ENCODE measurements around the gene MAP3K13. TPM values are rescaled to one million over a fixed set of nuclear protein-coding genes. Genes with fewer than 3 reads are reported as not detected.
"Not testable (repeated sequence)": the region's sequence is repeated elsewhere in the genome, so short reads cannot be mapped to it uniquely, and the experiment has no call there.

Gene MAP3K13
- total RNA-seq, 4 donors from 2014 or later = 15.1 to 30.2 (median 24.0) TPM

DNA sequence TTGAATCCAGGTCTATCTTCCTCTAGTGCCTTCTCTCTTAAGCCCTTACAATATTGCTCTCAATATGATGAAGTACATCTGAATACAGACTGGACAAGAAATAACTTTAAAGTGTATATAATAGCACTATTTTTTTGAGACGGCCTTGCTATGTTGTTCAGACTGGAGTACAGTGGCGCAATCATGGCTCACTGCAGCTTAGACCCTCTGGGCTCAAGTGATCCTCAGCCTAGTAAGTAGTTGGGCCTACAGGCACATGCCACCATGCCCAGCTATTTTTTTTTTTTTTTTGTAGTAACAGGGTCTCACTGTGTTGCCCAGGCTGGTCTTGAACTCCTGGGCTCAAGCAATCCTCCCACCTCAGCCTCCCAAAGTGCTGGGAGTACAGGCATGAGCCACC, 53.6 kb downstream of the MAP3K13 start:
- Histone ChIP-seq H3K36me3 (no peaks in the 10 kb centered on the region), H3K4me3 (no peak overlapping the region), H3K4me1 (peaks cover 0 to 10% (median 0%) of the 10 kb centered on the region in 3 donors), H3K27me3 (no peaks in the 10 kb centered on the region), H3K27ac (no peak overlapping the region), H3K9me3 (no peaks in the 10 kb centered on the region)
- no peak for DNase-seq
- WGBS, 2 donors = 93 to 96% methylated on average over 2 of the region's 2 CpGs
- TF ChIP-seq POLR2A (IDR thresholded peaks at IDR 0.05) = no peak
- TF ChIP-seq, protein P1, sequence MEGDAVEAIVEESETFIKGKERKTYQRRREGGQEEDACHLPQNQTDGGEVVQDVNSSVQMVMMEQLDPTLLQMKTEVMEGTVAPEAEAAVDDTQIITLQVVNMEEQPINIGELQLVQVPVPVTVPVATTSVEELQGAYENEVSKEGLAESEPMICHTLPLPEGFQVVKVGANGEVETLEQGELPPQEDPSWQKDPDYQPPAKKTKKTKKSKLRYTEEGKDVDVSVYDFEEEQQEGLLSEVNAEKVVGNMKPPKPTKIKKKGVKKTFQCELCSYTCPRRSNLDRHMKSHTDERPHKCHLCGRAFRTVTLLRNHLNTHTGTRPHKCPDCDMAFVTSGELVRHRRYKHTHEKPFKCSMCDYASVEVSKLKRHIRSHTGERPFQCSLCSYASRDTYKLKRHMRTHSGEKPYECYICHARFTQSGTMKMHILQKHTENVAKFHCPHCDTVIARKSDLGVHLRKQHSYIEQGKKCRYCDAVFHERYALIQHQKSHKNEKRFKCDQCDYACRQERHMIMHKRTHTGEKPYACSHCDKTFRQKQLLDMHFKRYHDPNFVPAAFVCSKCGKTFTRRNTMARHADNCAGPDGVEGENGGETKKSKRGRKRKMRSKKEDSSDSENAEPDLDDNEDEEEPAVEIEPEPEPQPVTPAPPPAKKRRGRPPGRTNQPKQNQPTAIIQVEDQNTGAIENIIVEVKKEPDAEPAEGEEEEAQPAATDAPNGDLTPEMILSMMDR (IDR thresholded peaks at IDR 0.05) = no peak
- intact Hi-C loops (cut with DNase I) = no loop called here

DNA sequence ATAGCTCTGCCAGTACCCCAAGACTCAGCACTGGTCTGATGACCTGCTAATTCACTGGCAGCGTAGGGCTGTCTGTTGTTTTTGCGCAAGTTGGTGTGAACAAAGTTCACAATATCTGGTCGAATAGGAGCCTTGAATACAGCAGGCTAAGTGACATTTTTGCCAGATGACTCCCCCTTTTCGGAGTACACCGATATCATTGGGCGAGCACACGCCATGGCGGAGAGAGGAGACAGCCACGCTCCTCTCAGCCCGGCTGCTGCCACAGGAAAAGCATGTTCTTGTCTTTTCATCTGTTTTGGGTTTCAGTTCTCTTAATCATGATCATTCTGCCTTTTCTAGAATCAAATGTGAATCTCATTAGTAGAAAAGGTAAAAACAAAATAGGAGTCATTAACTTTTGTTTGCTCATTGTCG, 55.6 kb downstream of the MAP3K13 start:
- H3K27ac ChIP-seq; H3K27me3 ChIP-seq; H3K4me3 ChIP-seq; DNase-seq; H3K9me3 ChIP-seq; H3K36me3 ChIP-seq; intact Hi-C loops (cut with DNase I): not testable (repeated sequence)
- WGBS, 2 donors = 86 to 90% methylated on average over 10 of the region's 11 CpGs
- peaks cover 0 to 21% (median 0%) of the 10 kb centered on the region in 3 donors for H3K4me1 ChIP-seq

DNA sequence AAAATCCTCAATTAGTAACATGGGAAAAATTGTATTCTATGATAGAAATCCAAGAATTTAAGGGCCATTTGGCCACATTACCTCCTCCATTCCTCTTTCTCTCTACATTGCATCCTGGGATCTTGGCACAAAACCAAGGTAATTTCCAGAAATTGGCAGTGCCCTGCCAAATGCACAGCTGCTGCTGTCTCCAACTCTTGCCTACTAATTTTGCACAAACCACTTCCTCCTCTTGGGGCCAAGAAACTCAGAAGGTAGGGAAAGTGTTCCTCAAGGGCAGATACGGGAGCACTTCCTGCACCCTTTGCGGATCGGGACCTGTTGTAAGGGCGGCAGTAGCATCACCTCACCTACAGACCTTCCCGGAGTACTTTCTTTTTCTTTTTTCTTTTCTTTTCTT, 57.8 kb downstream of the MAP3K13 start:
- H3K9me3 ChIP-seq = no peaks in the 10 kb centered on the region
- H3K36me3 ChIP-seq = no peaks in the 10 kb centered on the region
- 15 to 41% methylated on average over 5 of the region's 5 CpGs for WGBS, 2 donors
- no peaks in the 10 kb centered on the region for H3K27me3 ChIP-seq
- TF ChIP-seq, protein P1 (IDR thresholded peaks at IDR 0.05) = no peak
- TF ChIP-seq POLR2A (IDR thresholded peaks at IDR 0.05) = no peak
- no peak overlapping the region for H3K4me3 ChIP-seq
- no peak for DNase-seq
- H3K4me1 ChIP-seq = peaks cover 0 to 21% (median 0%) of the 10 kb centered on the region in 3 donors
- H3K27ac ChIP-seq = no peak overlapping the region
- intact Hi-C loops (cut with DNase I) = no loop called here

DNA sequence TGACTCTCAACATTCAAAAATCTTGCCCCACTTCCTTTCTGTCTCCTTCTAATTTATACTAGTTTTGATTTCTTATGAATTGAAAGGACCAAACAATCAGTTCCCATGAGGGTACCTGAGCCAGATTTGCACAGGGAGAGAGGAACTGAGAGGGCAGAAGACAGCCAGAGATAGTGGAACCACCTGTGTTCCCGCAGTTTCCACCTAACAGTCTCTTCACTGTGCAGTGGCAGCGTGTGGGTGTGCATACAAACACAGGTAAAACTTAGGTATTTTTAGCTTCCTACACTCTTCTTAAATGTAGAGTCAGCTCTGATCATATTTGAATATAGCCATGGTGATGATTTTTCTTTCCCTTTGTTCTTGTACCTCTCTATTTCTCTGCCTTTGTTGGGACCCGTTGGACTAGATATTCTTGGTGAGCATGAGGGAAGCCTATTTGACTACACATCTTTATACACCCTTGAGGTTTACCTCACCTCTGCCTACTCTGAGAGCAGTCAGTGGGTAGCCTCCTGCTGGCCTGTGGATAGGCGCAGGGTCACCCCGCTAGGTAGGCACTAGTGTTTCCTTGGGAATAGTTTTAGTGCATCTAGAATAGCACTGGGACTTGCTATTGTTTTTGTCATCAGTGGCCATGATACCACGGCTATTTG, 58.8 kb downstream of the MAP3K13 start:
- H3K9me3 ChIP-seq = no peaks in the 10 kb centered on the region
- H3K4me3 ChIP-seq = no peak overlapping the region
- 83 to 89% methylated on average over 6 of the region's 6 CpGs for WGBS, 2 donors
- no peaks in the 10 kb centered on the region for H3K36me3 ChIP-seq
- H3K27ac ChIP-seq = no peak overlapping the region
- H3K27me3 ChIP-seq = no peaks in the 10 kb centered on the region
- intact Hi-C loops (cut with DNase I) = no loop called here
- TF ChIP-seq POLR2A (IDR thresholded peaks at IDR 0.05) = no peak
- TF ChIP-seq, protein P1 (IDR thresholded peaks at IDR 0.05) = no peak
- H3K4me1 ChIP-seq = peaks cover 0 to 21% (median 0%) of the 10 kb centered on the region in 3 donors
- DNase-seq = no peak

DNA sequence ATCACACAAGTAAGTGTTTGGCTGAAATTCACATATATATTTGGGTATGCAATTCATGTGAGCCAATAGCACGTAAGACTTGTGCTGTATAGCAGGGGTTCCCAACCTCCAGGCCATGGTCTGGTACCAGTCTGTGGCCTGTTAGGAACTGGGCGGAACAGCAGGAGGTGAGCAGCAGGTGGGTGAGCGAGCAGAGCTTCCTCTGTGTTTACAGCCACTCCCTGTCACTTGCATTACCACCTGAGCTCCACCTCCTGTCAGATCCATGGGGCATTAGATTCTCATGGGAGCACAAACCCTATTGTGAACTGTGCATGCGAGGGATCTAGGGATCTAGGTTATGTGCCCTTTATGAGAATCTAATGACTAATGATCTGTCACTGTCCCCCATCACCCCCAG, 59.7 kb downstream of the MAP3K13 start:
- no peaks in the 10 kb centered on the region for H3K27me3 ChIP-seq
- H3K4me1 ChIP-seq = peaks cover 0 to 21% (median 0%) of the 10 kb centered on the region in 3 donors
- no peak overlapping the region for H3K4me3 ChIP-seq
- no peak for DNase-seq
- H3K27ac ChIP-seq = no peak overlapping the region
- no peaks in the 10 kb centered on the region for H3K9me3 ChIP-seq
- H3K36me3 ChIP-seq = no peaks in the 10 kb centered on the region
- 88 to 89% methylated on average over 4 of the region's 4 CpGs for WGBS, 2 donors
- TF ChIP-seq, protein P1 (IDR thresholded peaks at IDR 0.05) = no peak
- TF ChIP-seq POLR2A (IDR thresholded peaks at IDR 0.05) = no peak
- intact Hi-C loops (cut with DNase I) = no loop called here

DNA sequence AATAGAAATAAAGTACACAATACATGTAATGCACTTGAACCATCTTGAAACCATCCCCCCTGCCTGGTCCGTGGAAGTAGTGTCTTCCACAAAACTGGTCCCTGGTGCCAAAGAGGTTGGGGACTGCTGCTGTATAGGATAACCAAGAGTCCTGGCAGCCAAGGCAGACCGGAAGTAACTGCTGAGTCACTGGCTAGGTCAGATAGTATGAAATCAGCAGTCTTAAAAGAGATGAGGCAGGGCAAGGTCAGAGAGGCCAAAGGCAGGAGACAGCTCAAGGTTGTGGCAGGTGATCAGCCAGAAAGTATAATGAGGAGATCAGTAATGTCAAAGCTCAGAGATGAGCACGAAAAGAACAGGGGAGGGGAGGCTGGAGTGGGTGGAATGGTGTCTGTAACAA, 60.2 kb downstream of the MAP3K13 start:
- Histone ChIP-seq H3K27ac (no peak overlapping the region), H3K9me3 (no peaks in the 10 kb centered on the region), H3K4me3 (no peak overlapping the region), H3K4me1 (peaks cover 0 to 21% (median 0%) of the 10 kb centered on the region in 3 donors), H3K36me3 (no peaks in the 10 kb centered on the region), H3K27me3 (no peaks in the 10 kb centered on the region)
- TF ChIP-seq POLR2A (IDR thresholded peaks at IDR 0.05) = no peak
- TF ChIP-seq, protein P1 (IDR thresholded peaks at IDR 0.05) = no peak
- intact Hi-C loops (cut with DNase I) = no loop called here
- 51 to 58% methylated on average over 3 of the region's 3 CpGs for WGBS, 2 donors
- DNase-seq = no peak

All from esophagus squamous epithelium (tissue), 5 donors.